HG02759 (cell line): ENCODE measurements around the gene CELF6.

ENCODE experiments used
- ATAC-seq: cut with Tn5 transposase; IDR thresholded peaks from one replicate; pipeline ENCODE4 v1.9.1; 2021; ENCODE audit warnings: mild to moderate bottlenecking, moderate library complexity; ENCODE audit not compliant: unreplicated experiment

Gene CELF6

DNA sequence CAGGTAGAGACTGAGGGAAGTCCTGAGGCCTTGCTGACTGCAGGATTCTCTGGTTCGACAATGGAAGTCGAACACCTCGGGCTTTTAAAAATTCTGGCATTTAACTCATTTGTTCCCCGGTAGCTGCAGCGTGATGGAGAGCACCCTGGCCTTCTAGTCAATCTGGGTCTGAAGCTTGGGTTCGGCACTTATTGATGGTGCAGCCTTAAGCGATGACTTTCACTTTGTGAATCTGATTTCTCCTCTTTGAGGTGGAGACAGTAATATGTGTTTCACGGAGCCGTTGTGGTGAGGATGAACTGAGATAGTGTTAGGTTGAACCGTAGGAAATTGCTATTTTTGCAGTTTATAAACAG, 47.0 kb downstream of the CELF6 start:
- ATAC-seq: no peak

DNA sequence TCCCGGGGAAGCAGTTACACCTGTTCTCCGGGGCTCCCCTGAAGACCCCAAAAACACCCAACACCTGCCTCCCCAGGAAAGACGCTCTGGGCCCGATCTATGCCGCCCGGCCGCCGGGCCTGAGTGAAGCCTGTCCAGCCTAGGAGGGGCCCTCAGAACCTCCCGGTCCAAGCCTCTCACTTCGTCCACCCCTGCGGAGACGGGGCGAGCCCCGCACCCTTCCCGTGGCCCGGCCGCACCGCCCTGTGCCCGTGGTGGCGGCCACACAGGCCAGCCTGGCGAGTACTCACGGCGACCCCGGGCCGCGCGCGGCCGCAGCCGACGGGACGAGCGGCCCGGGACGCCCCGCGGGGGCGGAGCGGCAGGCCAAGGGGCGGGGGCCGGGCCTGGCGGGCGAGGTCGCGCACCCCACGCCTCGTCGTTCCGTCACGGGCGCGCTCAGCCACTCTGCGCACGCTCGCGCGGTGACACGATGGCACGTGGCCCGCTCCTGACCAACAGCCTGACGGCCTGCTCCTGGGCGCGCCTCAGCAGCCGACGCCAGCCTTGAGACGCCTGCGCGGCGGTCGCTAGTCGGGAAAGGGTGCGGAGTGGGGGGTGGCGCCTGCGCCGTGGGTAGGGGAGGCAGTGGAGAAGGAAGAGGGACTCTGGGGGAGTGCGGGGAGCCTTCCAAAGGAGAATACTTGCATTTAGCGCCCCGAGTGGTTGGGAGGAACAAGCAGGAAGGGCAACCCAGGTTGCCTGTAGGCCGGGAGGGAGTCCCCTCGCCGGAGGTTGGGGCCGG, 47.6 kb downstream of the CELF6 start, which contains the start of gene PARP6:
Gene PARP6, minus strand, starts transcription at position 342 of the 784 bp plus-strand sequence. CDS start 5,077 bp downstream, outside the sequence.
- peak; percentile 98 for ATAC-seq

DNA sequence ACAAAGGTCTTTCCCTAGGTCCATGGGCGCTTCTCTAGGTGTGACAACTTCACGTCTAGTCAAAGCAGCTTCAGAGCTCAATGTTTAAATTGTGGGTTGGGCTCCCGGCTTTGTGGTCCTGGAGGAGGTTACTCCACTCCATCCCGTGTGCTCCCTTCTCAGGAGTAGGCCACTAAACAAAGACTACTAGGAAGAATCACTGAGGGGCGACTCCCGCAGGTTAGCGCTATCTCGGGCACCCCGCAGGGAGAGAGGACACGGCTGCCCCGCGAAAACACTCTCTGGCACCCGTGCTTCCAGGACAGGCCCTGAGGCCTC, 48.1 kb downstream of the CELF6 start:
- ATAC-seq: no peak

DNA sequence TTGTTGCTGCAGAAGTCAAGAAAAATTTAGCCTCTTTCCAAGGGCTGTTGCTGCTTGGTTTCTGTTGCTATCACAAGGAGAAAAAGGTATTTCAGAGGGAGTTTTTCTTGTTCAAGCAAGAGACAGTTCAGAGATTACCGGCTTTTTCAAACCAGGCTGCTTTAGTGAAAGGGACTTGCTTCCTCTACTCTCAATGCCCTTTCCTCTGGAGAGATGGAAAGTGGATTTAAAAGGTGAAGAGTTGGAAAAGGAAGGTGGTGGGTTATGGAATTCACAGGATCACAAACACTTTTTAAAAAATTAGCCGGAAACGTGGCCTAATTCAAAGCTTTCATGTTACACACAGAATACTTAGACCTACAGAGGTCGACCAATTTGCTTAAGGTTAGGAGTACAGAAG, 48.7 kb downstream of the CELF6 start:
- ATAC-seq: no peak

DNA sequence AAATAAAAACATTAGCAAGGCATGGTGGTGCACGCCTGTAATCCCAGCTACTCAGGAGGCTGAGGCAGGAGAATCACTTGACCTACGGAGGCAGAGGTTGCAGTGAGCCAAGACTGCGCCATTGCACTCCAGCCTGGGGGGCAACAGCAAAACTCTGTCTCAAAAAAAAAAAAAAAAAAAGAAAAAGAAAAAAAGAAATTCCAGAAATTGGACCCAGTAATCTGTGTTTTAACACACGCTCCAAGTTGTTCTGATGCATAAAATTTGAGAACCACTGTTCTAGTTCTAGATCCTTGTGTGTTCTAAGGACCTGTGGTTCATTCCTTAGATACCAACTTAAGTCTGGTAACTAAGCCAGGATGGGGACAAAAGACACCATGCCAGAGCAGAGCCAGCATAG, 50.2 kb downstream of the CELF6 start:
- no peak for ATAC-seq

DNA sequence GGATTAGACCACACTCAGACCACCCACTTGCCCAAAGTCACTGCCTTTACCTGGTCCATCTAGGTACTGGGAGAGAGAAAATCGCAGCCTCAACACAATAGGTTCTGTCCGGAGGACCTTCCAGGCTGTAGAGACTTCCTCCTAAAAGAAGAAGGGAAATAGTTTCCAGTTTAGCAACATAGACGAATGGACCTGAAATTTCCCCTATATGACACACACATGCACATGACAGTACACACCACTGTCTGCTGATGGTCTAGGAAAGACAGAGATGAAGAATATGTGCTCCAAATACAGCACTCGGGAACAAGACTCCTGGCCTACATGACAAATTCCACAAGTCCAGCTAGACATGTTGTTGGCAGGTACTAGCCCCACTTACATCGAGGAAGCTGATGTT, 54.9 kb downstream of the CELF6 start:
- no peak for ATAC-seq

DNA sequence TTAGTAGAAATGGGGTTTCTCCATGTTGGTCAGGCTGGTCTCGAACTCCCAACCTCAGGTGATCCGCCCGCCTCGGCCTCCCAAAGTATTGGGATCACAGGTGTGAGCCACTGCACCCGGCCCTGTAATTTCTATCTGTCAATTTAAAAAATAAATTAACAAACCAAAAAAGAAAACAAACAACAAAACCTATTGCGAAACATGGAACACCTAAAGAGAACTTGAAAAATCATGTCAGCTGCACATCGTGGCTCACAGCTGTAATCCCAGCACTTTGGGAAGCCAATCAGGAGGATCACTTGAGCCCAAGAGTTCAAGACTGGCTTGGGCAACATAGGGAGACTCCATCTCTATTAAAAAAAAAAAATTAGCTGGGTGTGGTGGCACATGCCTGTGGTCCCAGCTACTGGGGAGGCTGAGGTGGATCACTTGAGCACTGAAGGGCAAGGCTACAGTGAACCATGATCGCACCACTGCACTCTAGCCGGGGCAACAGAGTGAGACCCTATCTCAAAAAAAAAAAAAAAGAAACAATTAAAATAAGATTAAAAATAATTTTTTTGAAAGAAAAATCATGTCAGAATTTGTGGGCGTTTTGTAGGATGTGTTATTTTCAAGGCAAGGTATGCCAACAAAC, 67.2 kb downstream of the CELF6 start:
- ATAC-seq: no peak

DNA sequence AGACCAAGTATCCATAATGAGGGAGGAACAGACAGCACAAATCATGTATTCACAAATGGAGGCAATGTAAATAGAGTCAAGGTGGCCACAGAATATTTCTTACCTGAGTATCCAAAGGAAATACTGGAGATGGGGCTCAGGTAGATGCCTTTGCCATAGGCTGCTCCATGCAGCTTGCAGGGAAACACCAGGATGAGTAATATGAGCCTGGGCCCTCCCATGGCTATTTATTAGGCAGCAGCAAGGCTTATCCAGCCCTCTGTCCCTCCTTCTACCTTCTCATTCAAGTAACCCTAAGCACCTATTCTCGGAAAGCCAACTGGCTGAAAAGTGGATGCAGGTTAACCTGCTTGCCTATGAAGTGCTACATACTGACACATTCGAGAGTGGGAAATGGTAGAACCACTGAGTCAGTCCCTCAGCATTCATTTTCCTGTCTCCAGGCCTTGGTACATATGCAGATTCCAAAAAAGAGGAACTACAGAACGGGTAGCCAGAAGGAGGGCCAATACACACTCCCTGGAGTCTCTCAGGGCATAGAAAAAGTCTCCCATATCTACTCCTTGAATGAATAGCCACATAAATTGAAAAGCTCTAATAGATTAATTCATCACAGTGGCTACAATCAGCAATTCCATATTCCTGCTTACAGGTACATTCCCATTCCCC, 70.7 kb downstream of the CELF6 start:
- no peak for ATAC-seq

DNA sequence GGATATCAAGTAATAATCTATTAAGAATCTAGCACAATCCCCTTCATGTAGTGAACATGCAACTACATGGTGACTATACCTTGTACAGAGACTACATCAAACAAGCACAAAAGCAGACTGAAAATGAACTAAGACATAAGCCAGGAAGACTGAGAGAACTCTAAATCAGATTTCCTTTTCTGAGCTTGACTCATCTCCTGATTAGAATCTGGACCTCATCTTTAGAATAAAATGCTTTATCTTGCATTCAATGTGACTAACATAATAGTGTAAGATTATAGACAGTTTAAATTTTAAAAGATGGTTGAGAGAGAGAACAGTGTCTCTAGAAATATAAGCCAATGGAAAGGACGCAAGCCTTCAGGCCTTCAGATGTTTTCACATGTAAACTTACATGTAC, 71.4 kb downstream of the CELF6 start:
- ATAC-seq: no peak

DNA sequence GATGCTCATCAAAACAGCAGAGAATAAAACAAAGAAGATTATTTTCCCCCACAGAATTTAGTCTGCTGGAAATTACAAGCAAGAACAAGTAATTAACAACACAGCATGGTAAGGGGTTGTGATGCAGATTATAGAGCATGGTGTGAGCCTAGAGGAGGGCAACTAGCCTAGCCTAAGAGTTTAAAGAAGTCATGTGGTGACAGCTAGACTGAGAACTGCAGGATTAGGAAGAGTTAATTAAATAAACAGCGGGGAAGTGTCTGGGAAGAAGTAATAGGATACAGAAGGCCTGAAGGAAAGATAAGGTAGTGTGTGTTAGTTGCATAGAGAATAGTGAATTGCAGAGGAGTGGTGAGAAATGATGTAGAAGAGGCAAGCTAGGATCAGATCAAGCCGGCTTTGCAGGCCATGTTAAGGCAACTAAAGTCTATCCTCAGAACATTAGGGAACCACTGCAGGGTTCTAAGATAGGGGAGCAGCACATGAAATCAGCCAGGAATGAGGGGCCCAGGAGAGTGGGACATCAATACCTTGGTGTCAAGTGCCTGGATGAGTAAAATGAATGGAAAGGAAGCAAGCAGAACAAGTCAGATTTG, 77.1 kb downstream of the CELF6 start:
- ATAC-seq: no peak

DNA sequence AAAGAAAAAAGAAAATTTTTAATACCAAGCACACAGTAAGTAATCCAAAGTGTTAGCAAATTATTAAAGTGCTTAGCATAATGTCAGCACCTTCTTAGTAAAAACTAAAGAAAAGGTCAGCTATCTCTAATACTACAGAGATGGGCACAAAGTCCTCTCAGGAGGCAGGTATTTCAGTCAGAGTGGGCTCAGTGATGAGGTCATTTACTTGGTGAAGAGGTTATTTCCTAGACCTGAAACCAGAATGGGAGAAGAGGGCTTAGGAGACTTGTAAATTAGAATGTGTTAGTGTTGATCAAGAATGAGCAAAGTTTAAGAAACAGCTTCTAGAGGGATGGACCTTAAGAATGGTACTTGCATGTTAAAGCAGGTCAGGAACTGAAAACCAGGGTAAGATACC, 80.3 kb downstream of the CELF6 start:
- ATAC-seq: no peak

DNA sequence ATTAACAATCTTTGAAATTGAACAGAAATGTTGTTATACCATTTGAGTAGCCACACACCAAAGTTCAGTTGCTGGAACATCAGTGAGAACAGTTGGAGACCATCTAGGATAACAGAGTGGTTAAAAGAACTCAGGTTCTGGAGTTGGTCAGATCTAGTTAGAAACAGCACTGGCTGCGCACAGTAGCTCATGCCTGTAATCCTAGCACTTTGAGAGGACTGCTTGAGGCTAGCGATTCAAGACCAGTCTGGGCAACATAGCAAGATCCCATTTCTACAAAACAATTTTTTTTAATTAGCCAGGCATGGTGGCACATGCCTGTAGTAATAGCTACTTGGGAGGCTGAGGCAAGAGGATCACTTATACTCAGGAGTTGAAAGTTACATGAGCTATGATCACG, 81.4 kb downstream of the CELF6 start:
- no peak for ATAC-seq

DNA sequence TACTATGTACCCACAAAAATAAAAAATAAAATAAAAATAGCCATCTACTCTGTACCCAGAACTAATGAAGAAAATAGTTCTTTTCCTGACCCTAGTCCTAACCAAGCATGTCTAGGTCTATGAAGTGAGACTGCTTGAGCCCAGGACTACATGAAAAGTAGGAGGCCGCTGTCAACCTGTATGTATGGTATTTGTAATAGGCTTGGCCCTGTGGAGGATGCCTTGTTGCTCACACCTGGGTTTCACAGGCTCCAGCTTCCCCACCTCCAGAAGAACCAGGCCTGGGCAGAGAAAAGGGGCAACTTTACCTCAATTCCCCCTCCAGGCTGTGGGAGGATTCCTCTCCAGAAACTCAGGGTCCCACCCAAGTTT, 82.1 kb downstream of the CELF6 start:
- ATAC-seq: peak; percentile 13

DNA sequence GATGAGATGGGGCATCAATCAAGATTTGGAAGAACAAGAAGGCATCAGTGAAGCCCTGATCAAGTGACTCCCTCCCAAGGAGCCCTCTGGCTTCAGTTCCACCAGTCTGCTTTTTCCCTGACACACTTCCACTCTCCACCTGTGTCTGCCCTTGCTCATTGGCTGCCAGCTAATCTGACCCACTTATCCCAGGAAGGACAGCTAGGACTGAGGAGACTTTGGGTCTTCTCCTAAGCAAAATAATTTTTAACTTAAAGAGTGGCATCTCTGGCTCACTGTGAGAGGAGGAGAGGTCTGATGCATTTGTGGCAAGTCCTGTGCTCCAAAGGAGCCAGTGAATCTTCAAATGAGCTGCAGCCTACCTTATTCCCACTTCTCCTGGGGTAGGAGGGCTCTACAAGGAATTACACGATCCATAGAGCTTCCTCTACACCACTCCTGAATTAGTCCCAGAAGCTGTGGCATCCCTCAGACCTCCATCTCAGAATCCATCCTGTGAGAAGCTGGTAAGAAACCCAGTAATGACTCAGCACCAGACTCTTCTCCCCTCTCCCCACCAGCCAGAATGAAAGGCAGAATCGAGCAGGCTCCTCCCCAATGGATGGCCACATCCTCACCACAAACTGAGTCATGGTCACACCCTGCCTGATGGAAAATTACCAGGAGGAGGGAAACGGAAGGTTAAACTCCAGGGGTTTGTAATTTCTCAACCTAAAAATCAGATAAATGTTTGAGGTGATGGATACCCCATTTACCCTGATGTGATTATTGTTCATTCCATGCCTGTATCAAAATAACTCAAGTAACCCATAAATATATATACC, 82.7 kb downstream of the CELF6 start:
- peak; percentile 83 for ATAC-seq

DNA sequence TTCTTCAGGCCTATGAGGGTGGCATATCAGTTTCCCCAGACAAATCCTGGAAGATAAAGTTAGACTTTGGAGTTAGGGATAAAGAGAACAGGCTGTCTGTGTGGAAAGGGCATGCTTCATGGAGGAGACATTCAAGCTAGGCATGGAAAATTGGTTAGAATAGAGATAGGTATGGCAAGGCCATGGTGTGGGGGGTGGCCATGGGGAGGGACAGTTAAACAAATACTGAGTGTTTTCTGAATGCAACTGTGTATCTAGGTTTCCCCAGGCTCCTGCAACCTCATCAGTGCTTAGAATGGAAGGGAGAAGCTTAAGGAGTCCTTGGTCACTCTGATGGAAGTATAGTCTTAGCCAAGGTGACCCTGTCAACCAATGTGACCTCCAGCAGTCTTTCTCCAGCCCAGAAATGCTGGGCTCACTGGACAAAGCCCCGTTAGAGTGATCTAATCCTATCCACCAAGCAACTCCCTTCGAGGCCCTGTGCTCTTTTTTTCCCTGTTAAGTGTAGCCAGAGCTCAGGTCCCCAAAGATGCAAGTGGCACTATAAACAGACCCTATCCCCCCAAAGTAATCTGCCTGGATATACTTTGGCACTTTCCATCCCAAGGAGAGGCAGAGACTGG, 83.5 kb downstream of the CELF6 start:
- no peak for ATAC-seq

DNA sequence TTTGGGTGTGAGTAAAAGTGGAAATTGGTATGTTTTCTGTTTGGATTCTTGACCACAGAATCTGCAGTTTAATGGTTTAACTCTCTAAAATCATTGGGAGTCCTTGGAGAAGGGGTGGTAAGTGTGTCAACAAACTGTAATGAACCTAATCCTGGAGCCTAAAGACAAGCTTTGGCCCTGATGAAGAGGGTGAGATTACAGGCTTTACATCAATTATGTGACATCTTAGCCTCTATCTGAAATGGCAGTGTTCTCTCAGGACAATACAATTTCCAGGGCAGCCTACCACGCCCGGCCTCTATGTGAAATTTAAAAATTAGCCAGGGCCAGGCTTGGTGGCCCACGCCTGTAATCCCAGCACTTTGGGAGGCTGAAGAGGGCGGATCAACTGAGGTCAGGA, 84.7 kb downstream of the CELF6 start:
- no peak for ATAC-seq
